Upper lobe of left lung (tissue), 6 donors: ENCODE data around the gene IPCEF1. TPM values are rescaled to one million over a fixed set of nuclear protein-coding genes. Genes with fewer than 3 reads are reported as not detected.

Experiments
- ATAC-seq, 2 donors: fragments of 200-7000 bp; cut with Tn5 transposase; one replicate each; pipeline ENCODE4 v1.9.1; 2022; ENCODE audit warnings: mild to moderate bottlenecking in 2 of 2, moderate library complexity in 2 of 2; ENCODE audit not compliant: low FRiP score in 2 of 2
- DNase-seq, 2 donors: peaks; one replicate each; pipeline ENCODE4 v3.0.0-alpha.2; 2019 to 2020
- H3K27ac ChIP-seq, 4 donors: fragments of 200-600 bp; sonication (generic); one replicate each; pipeline ENCODE4 v1.5.1; 2016 to 2019
- H3K27me3 ChIP-seq, 4 donors: fragments of 200-600 bp; sonication (generic); one replicate each; pipeline ENCODE4 v1.5.1; 2017 to 2019
- H3K36me3 ChIP-seq, 4 donors: fragments of 200-600 bp; sonication (generic); one replicate each; pipeline ENCODE4 v1.5.1; 2016 to 2019
- H3K4me1 ChIP-seq, 4 donors: fragments of 200-600 bp; sonication (generic); one replicate each; pipeline ENCODE4 v1.5.1; 2018 to 2019
- H3K4me3 ChIP-seq, 4 donors: fragments of 200-600 bp; sonication (generic); one replicate each; pipeline ENCODE4 v1.5.1; 2017 to 2019; ENCODE audit warnings: mild to moderate bottlenecking in 2 of 4, moderate library complexity in 1 of 4
- H3K9me3 ChIP-seq, 4 donors: fragments of 200-600 bp; sonication (generic); one replicate each; pipeline ENCODE4 v1.5.1; 2018 to 2019
- EP300 ChIP-seq, 4 donors: sonication (generic); formaldehyde crosslinking; IDR thresholded peaks; one replicate each; pipeline ENCODE4 v1.5.1; 2017; ENCODE audit warnings: antibody characterized with exemption in 4 of 4, control low read depth in 2 of 4
- POLR2A ChIP-seq, 4 donors: fragments of 450-650 bp; IDR thresholded peaks; one replicate each; pipeline ENCODE4 v1.5.1; 2016 to 2017; ENCODE audit warnings: antibody characterized with exemption in 4 of 4, mild to moderate bottlenecking in 2 of 4
- POLR2AphosphoS5 ChIP-seq, 2 donors: sonication (generic); formaldehyde crosslinking; IDR thresholded peaks; one replicate each; pipeline ENCODE4 v1.5.1; 2017; ENCODE audit warnings: antibody characterized with exemption in 2 of 2
- WGBS, 2 donors: methylation state at CpG; one replicate each; pipeline ENCODE4 v1.1.5; 2017 to 2018; 5-methylcytosine and 5-hydroxymethylcytosine counted together
- total RNA-seq, 6 donors: library from RNA; depleted of rRNA in 4 of 6; stranded (reverse); fragments of >200 nt in 4 of 6; gene quantifications; one replicate each; pipeline versions ENCODE4 v1.1.0 to v1.2.1, GENCODE V29; 2016 to 2021
- TF ChIP-seq, protein P1 (sequence below), 6 experiments: fragments of 450-650 bp in 4 of 6; fragments of 200-600 bp in 2 of 6; sonication (generic) in 2 of 6; IDR thresholded peaks; one replicate each; pipeline ENCODE4 v1.5.1; 2016 to 2019; ENCODE audit warnings: antibody characterized with exemption in 6 of 6
- donor health status: DM: no; HTN: no; CAD: no; lungs with moderate emphysema.
- donor health status: DM: no; HTN: yes; CAD: no; lungs with severe emphysema.

Gene IPCEF1
- total RNA-seq, 6 donors from 2014 or later = 1.0 to 5.5 (median 4.0) TPM

- ATAC-seq (no peak), DNase-seq (no peak)
- H3K27me3 ChIP-seq = no peaks in the 10 kb centered on the region
- TF ChIP-seq POLR2AphosphoS5 (IDR thresholded peaks at IDR 0.05) = no peak
- no peak for TF ChIP-seq POLR2A (IDR thresholded peaks at IDR 0.05)
- no peak for TF ChIP-seq EP300 (IDR thresholded peaks at IDR 0.05)
- TF ChIP-seq, protein P1, sequence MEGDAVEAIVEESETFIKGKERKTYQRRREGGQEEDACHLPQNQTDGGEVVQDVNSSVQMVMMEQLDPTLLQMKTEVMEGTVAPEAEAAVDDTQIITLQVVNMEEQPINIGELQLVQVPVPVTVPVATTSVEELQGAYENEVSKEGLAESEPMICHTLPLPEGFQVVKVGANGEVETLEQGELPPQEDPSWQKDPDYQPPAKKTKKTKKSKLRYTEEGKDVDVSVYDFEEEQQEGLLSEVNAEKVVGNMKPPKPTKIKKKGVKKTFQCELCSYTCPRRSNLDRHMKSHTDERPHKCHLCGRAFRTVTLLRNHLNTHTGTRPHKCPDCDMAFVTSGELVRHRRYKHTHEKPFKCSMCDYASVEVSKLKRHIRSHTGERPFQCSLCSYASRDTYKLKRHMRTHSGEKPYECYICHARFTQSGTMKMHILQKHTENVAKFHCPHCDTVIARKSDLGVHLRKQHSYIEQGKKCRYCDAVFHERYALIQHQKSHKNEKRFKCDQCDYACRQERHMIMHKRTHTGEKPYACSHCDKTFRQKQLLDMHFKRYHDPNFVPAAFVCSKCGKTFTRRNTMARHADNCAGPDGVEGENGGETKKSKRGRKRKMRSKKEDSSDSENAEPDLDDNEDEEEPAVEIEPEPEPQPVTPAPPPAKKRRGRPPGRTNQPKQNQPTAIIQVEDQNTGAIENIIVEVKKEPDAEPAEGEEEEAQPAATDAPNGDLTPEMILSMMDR (IDR thresholded peaks at IDR 0.05) = no peak
- H3K4me1 ChIP-seq = no peaks in the 10 kb centered on the region
- no peak overlapping the region for H3K27ac ChIP-seq
- H3K9me3 ChIP-seq = no peaks in the 10 kb centered on the region
- WGBS, 2 donors = 87 to 88% methylated on average over 5 of the region's 5 CpGs
- H3K4me3 ChIP-seq = no peak overlapping the region
- no peaks in the 10 kb centered on the region for H3K36me3 ChIP-seq
Measured at GRCh38 chr6:154230910-154231595, 125.5 kb downstream of the IPCEF1 start.

- Histone ChIP-seq H3K27ac (no peak overlapping the region), H3K36me3 (no peaks in the 10 kb centered on the region), H3K27me3 (no peaks in the 10 kb centered on the region), H3K4me1 (no peaks in the 10 kb centered on the region), H3K9me3 (no peaks in the 10 kb centered on the region), H3K4me3 (no peak overlapping the region)
- ATAC-seq (no peak), DNase-seq (no peak)
- TF ChIP-seq, protein P1 (IDR thresholded peaks at IDR 0.05) = no peak
- TF ChIP-seq EP300 (IDR thresholded peaks at IDR 0.05) (no peak), POLR2A (IDR thresholded peaks at IDR 0.05) (no peak), POLR2AphosphoS5 (IDR thresholded peaks at IDR 0.05) (no peak)
- WGBS, 2 donors = 81 to 84% methylated on average over 3 of the region's 3 CpGs
Measured at GRCh38 chr6:154230393-154230792, 126.2 kb downstream of the IPCEF1 start.

GRCh38 chr6:154229786-154230185 lies 126.8 kb downstream of the IPCEF1 start:
- Histone ChIP-seq H3K36me3 (no peaks in the 10 kb centered on the region), H3K27ac (no peak overlapping the region), H3K4me1 (no peaks in the 10 kb centered on the region), H3K4me3 (peak overlapping the region in 1 of 4 donors; percentile 9), H3K9me3 (no peaks in the 10 kb centered on the region), H3K27me3 (no peaks in the 10 kb centered on the region)
- ATAC-seq (peak in 1 of 2 donors; percentile 52), DNase-seq (no peak)
- 72 to 77% methylated on average over 6 of the region's 6 CpGs for WGBS, 2 donors
- TF ChIP-seq, protein P1 (IDR thresholded peaks at IDR 0.05) = no peak
- TF ChIP-seq EP300 (IDR thresholded peaks at IDR 0.05) = no peak
- no peak for TF ChIP-seq POLR2A (IDR thresholded peaks at IDR 0.05)
- TF ChIP-seq POLR2AphosphoS5 (IDR thresholded peaks at IDR 0.05) = no peak

DNA sequence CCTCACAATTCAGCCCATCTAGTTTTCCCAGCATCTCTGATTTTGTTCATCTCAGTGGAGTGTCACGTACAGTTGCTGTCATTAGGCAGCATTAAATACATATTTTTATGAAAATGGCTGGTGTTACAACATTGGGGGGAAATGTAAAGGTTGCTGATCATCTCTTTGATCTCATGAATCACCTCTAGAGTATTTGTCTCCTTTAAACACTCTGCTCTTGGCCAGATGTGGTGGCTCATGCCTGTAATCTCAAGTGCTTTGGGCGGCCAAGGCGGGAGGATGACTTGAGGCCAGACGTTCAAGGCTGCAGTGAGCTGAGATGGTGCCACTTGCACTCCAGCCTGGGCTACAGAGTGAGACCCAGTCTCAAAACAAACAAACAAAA lies 128.1 kb downstream of the IPCEF1 start:
- ATAC-seq (no peak), DNase-seq (no peak)
- Histone ChIP-seq H3K4me3 (no peak overlapping the region), H3K4me1 (no peaks in the 10 kb centered on the region), H3K27me3 (no peaks in the 10 kb centered on the region), H3K36me3 (no peaks in the 10 kb centered on the region), H3K9me3 (no peaks in the 10 kb centered on the region), H3K27ac (no peak overlapping the region)
- no peak for TF ChIP-seq POLR2AphosphoS5 (IDR thresholded peaks at IDR 0.05)
- TF ChIP-seq POLR2A (IDR thresholded peaks at IDR 0.05) = no peak
- no peak for TF ChIP-seq EP300 (IDR thresholded peaks at IDR 0.05)
- TF ChIP-seq, protein P1 (IDR thresholded peaks at IDR 0.05) = no peak
- 91 to 93% methylated on average over 4 of the region's 4 CpGs for WGBS, 2 donors
